Muscle layer of colon (tissue), 2 donors: ENCODE measurements around the gene ASPRV1.

ENCODE experiments used
- H3K27ac ChIP-seq: one replicate; pipeline ENCODE4 v1.7.0; 2013; ENCODE audit warnings: low read depth, mild to moderate bottlenecking, low read length, moderate library complexity
- H3K27me3 ChIP-seq, 2 donors: one replicate each; pipeline ENCODE4 v1.7.0; 2013; ENCODE audit warnings: low read length in 2 of 2, mild to moderate bottlenecking in 2 of 2; ENCODE audit not compliant: insufficient read depth in 2 of 2, control insufficient read depth in 1 of 2
- H3K36me3 ChIP-seq: one replicate; pipeline ENCODE4 v1.7.0; 2013; ENCODE audit warnings: mild to moderate bottlenecking, low read length; ENCODE audit not compliant: insufficient read depth
- H3K4me1 ChIP-seq: one replicate; pipeline ENCODE4 v1.7.0; 2013; ENCODE audit warnings: mild to moderate bottlenecking, low read length; ENCODE audit not compliant: insufficient read depth
- H3K4me3 ChIP-seq, 2 donors: one replicate each; pipeline ENCODE4 v1.7.0; 2013; ENCODE audit warnings: low read length in 2 of 2, low read depth in 1 of 2, mild to moderate bottlenecking in 1 of 2, moderate library complexity in 1 of 2
- H3K9ac ChIP-seq: one replicate; pipeline ENCODE4 v1.7.0; 2013; ENCODE audit warnings: low read length
- H3K9me3 ChIP-seq: one replicate; pipeline ENCODE4 v1.7.0; 2013; ENCODE audit warnings: mild to moderate bottlenecking, low read length
- donor health status: abdominal sarcoma.
- donor health status: Adenocarcinoma of cecum.

Gene ASPRV1

DNA sequence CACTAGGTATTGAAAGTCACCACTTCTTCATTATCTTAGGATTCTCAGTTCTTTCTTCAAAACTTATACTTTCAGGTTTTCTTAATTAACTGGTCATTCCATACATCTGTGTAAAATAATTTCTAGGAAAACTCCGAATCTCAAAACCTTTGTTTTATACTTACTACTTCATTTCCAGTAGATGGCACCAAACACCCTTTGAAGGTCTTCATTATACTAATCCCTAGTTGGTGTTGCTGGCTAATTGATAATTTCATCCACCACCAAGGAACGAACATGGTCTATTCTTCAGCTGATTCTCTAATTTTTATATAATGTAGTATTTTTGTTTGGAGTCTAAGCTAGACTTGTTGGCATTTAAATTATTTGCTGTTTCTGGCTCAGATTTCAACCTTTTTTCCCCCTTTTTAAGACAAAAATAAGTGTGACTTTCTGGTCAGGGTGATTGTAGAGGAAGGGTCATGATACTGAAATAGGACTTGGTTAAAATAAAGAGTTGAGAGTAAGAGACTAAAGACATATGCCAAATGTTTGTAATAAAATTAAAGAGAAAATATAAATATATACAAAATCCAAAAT is 49.4 kb downstream of the ASPRV1 start:
- Histone ChIP-seq H3K4me3 (no peak overlapping the region), H3K9ac (no peak overlapping the region), H3K27ac (no peak overlapping the region), H3K9me3 (no peaks in the 10 kb centered on the region), H3K36me3 (peaks cover 20% of the 10 kb centered on the region), H3K4me1 (peaks cover 21% of the 10 kb centered on the region), H3K27me3 (no peaks in the 10 kb centered on the region)
